ENCODE results near the gene PTK6.

Gene PTK6

DNA sequence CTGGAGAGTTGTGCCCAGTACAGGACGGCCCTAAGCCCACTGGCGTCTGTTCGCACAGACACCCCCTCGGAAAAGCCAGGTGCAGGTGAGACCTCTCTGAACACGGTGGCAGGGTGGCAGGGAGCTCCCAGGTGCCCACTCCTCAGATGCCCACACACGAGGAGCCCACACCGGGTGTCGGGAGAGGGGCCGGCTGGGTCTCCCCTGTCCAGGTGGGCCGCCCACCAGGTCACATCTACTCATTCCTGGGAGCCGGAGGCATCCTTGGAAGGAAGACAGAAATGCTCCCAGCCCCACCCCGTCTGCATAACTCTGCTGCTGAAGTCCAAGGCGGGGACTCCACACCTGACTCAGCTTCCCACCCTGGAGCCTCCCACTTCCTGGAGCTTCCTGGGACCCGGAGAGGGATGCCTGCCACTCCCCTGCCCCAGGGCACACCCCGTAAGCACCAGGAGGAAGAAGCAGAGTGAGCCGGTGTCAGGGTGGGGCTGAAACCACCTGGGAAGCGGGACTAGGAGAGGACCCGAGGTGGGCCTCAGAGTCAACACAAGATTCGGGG lies 7.9 kb upstream of the PTK6 start:
- Mint-ChIP-seq H3K4me1 (ENCODE audit: low read depth) (peaks cover 4% of the 10 kb centered on the region), H3K36me3 (ENCODE audit: low read depth) (no peaks in the 10 kb centered on the region), H3K27ac (no peak overlapping the region), H3K27me3 (peaks cover 5% of the 10 kb centered on the region), H3K4me3 (no peak overlapping the region), H3K9me3 (no peaks in the 10 kb centered on the region)
- DNase-seq = no peak

DNA sequence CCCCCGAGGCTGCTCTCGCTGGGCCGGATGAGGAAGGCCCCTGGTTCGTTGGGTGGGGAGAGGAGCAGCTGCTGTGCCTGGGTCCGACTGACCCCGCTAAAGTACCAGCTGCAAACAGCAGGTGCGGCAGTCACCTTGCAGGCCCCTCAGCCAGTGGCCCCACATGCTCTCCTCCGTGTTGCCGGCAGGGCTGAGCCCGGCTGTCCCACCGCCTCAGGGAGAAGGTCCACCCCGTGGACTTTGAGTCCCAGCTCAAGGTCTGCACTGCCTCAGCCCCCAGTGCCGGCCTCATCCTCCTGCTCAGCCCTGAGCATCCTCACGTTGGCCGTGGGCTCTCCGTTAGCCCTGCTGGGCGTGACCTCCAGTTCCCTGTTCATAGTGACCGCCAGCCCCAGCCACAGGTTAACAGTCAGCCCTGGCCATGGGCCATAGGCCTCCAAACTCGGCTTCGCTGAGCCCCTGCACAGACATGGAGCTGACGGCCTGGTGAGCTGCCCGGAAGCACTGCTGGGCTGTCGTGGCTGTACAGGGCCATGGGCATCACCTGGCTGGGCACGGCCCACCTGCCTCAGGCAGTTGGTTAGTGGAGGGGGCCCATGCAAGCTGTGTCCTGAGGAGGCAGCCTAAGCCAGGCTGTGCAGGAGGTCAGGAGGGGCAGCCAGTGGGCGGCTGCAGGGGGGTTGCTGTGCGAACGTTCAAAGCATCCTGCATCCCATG lies 7.2 kb upstream of the PTK6 start:
- no peaks in the 10 kb centered on the region for H3K36me3 Mint-ChIP-seq (ENCODE audit: low read depth)
- peaks cover 5% of the 10 kb centered on the region for H3K4me1 Mint-ChIP-seq (ENCODE audit: low read depth)

DNA sequence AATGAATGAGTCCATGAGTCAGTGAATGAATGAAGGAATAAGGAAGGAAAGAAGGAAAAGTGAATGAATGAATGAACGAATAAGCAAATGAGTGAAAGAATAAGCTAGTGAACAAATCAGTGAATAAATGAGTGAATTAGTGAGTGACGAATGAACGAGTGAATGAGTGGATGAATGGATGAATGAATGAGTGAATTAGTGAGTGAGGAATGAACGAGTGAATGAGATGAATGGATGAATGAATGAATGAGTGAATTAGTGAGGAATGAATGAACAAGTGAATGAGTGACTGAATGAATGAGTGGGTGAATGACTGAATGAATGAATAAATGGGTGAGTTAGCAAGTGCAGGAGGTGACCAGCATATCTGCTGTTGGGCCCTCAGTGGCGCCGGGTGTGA lies 6.6 kb upstream of the PTK6 start:
- Mint-ChIP-seq H3K4me3 (no peak overlapping the region), H3K27me3 (no peaks in the 10 kb centered on the region), H3K4me1 (ENCODE audit: low read depth) (peaks cover 5% of the 10 kb centered on the region), H3K36me3 (ENCODE audit: low read depth) (no peaks in the 10 kb centered on the region), H3K27ac (no peak overlapping the region), H3K9me3 (no peaks in the 10 kb centered on the region)
- DNase-seq = no peak

More for the DNA sequence above, 7.2 kb upstream of the PTK6 start:
- Mint-ChIP-seq H3K27me3 (peaks cover 3% of the 10 kb centered on the region), H3K4me3 (no peak overlapping the region), H3K27ac (no peak overlapping the region), H3K9me3 (no peaks in the 10 kb centered on the region)
- DNase-seq = no peak

DNA sequence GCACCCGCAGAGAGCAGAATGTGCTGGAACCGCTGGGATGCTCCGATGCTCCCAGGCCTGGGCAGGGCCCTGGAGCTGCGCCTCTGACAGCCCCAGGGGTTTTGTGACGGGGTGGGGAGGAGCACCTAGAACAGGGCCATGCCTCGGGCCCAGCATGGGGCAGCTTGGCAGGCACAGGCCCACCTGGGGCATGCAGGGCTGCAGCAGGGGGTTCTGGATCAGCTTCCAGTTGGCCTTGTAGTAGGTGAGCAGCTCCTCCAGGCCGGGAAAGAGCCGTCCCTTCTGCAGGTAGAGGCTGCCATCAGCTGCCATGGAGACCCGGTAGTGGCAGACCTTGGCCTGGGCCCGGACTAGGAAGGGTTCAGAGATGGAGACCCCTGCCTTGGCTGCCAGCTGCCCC lies 6.0 kb upstream of the PTK6 start:
- DNase-seq = no peak
- Mint-ChIP-seq H3K4me3 (no peak overlapping the region), H3K27me3 (no peaks in the 10 kb centered on the region), H3K9me3 (no peaks in the 10 kb centered on the region), H3K27ac (no peak overlapping the region), H3K36me3 (ENCODE audit: low read depth) (no peaks in the 10 kb centered on the region), H3K4me1 (ENCODE audit: low read depth) (peaks cover 10% of the 10 kb centered on the region)

DNA sequence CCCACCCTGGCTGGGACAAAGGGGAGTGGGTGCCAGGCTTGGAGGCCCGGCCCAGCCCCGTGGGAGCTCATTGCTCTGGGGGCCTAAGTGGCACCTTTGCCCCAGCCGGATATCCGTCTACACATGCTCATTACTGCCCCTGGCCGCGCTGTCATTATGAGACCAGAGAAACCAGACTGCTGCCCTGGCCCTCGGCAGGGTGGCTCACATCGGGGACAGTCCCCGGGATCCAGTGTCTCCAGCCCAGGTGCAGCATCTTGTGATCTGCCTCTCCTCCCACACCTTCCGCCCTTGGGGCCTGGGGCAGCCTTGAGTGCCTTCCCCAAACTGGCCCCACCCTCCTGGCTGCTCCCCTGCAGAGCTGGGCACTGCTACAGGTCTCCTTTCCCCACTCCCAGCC lies 5.5 kb upstream of the PTK6 start:
- H3K4me1 Mint-ChIP-seq (ENCODE audit: low read depth) = peaks cover 12% of the 10 kb centered on the region
- no peak overlapping the region for H3K4me3 Mint-ChIP-seq
- no peak for DNase-seq
- H3K27ac Mint-ChIP-seq = no peak overlapping the region
- H3K36me3 Mint-ChIP-seq (ENCODE audit: low read depth) = no peaks in the 10 kb centered on the region
- no peaks in the 10 kb centered on the region for H3K9me3 Mint-ChIP-seq
- no peaks in the 10 kb centered on the region for H3K27me3 Mint-ChIP-seq

DNA sequence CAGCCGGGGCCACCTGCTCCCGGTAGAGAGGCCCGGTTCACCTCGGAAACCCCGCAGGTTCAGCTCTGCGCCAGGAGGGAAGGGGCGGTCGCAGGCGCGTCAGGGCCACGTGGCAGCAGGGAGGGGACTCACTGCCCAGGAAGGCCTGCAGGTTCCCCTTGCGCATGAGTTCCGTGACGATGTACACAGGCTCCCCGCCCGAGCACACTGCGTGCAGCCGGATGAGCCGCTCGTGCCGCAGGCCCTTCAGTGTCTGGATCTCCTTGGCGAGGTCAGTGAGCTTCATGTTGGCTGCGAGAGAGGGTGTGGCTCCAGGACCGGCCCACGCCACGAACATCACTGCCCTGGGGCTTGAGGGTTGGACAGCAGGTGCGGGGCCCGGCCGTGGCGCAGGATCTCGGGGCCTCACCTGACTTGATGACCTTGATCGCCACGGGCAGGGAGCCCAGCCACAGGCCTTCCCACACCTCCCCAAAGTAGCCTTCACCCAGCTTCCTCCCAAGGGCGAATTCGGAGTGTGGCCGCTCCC lies 4.9 kb upstream of the PTK6 start:
- no peak overlapping the region for H3K4me3 Mint-ChIP-seq
- no peak for DNase-seq
- no peaks in the 10 kb centered on the region for H3K27me3 Mint-ChIP-seq
- peaks cover 14% of the 10 kb centered on the region for H3K4me1 Mint-ChIP-seq (ENCODE audit: low read depth)
- no peaks in the 10 kb centered on the region for H3K36me3 Mint-ChIP-seq (ENCODE audit: low read depth)
- no peak overlapping the region for H3K27ac Mint-ChIP-seq
- H3K9me3 Mint-ChIP-seq = no peaks in the 10 kb centered on the region

DNA sequence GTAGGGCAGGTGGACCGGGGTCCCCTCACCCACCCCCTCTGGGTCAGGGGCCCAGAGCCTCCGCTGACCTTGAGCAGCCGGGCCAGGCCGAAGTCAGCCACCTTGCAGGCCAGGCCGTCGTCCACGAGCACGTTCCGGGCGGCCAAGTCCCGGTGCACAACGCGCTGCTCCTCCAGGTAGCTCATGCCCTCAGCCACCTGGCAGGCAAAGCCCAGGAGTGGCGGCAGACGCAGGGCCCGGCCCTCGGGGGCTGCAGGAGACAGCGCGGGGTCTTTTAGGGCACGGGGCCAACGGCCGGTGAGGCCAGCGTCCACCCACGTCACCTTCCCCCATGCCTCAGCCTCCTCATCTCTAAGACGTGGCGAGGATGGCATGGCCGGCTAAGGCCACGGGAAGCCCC lies 4.2 kb upstream of the PTK6 start:
- H3K27ac Mint-ChIP-seq = no peak overlapping the region
- H3K4me1 Mint-ChIP-seq (ENCODE audit: low read depth) = peaks cover 17% of the 10 kb centered on the region
- DNase-seq = no peak
- H3K4me3 Mint-ChIP-seq = no peak overlapping the region
- H3K9me3 Mint-ChIP-seq = no peaks in the 10 kb centered on the region
- no peaks in the 10 kb centered on the region for H3K27me3 Mint-ChIP-seq
- no peaks in the 10 kb centered on the region for H3K36me3 Mint-ChIP-seq (ENCODE audit: low read depth)

DNA sequence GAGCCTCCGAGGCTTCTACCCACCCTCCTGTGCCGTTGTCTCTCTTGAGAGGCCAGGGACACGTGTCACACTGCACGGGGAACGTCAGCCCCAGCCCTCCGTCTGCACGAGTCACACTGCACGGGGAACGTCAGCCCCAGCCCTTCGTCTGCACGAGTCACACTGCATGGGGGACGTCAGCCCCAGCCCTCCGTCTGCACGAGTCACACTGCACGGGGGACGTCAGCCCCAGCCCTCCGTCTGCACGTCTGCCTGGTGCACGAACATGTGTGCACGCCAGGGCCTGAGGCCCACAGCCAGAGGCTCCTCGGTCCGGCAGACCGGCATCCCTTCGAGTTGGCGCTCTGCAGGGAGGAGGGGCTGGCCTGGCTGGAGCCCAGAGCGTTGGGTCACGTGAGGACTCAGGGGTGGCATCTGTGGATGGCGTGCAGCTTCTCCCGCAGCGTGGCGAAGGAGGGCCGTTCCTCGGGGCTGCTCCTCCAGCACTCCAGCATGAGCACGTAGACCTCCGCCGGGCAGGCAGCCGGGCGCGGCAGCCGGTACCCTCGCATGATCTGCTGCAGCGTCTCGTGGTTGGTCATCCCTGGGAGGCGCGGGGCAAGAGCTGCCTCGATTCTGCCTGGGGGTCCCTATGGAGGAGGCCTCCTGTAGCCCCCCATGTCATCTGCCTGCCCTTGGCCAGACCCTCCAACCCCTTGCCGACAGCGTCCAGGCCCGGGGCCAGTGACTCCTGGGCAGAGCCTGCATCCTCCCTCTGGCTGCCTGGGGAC lies 3.4 kb upstream of the PTK6 start:
- no peak overlapping the region for H3K4me3 Mint-ChIP-seq
- no peaks in the 10 kb centered on the region for H3K36me3 Mint-ChIP-seq (ENCODE audit: low read depth)
- no peak overlapping the region for H3K27ac Mint-ChIP-seq
- DNase-seq = no peak
- H3K4me1 Mint-ChIP-seq (ENCODE audit: low read depth) = peaks cover 19% of the 10 kb centered on the region
- H3K9me3 Mint-ChIP-seq = no peaks in the 10 kb centered on the region
- H3K27me3 Mint-ChIP-seq = no peaks in the 10 kb centered on the region

DNA sequence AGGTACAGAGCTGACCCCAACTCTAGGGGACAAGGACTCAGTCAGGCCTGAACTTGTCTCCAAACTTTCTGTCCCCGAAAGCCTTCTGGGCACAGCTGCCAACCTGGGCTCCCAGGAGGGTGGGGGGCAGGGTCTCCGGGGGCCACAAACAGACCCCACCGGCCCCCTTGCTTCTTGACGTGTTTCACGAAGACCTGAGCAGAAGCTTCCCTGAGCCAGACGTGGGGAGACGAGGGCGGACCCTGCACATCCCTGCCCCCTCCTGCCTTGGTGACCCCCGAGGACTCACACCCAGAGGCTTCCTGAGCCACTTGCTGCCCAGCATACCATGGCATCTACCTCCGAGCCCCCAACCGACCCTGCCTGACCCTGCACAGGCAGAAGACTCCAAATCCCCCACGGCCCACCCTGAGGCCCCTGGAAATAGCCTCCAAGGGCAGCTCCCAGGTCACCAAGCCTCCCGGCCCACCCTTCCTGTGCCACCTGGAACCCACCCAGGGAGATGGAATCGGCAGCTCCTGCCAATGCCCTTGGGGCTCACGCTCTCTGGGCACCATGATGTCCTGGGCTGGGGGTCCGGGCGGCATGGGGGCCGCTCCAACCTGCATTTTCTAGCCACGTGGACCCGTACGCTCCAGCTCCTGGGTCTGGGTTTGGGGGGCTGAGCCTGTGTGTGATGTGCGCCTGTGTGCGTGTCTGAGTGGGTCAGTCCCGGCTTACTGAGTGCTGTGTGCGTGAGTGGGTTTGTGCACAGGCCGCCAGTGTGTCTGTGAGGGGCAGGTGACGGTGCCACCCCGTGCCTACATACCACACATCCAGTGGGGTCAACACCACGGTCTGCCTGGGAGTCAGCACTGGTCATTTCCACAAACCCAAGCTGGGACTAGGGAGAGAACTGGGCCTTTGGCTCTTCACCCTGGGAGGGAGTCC lies 2.5 kb upstream of the PTK6 start:
- no peak overlapping the region for H3K27ac Mint-ChIP-seq
- H3K4me1 Mint-ChIP-seq (ENCODE audit: low read depth) = peaks cover 19% of the 10 kb centered on the region
- H3K36me3 Mint-ChIP-seq (ENCODE audit: low read depth) = no peaks in the 10 kb centered on the region
- DNase-seq = no peak
- no peak overlapping the region for H3K4me3 Mint-ChIP-seq
- no peaks in the 10 kb centered on the region for H3K9me3 Mint-ChIP-seq
- no peaks in the 10 kb centered on the region for H3K27me3 Mint-ChIP-seq

DNA sequence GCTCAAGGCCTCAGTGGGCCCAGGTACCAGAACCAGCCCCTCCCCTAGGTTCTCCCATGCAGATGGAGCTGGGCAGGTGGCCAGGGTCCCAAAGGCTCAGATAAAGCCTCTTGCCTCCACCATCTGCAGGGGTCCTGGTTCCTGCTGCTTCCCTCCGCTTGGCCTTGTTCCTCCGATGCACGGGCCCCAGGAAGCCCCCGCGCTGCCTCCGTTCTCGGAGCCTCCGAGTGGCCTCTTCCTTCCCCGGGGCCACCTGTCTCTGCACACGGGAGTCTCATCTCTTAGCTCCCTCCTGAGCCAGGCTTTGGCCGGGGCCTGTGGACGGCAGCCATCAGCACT lies 1.9 kb upstream of the PTK6 start:
- Mint-ChIP-seq H3K27ac (no peak overlapping the region), H3K9me3 (no peaks in the 10 kb centered on the region), H3K36me3 (ENCODE audit: low read depth) (no peaks in the 10 kb centered on the region), H3K27me3 (no peaks in the 10 kb centered on the region), H3K4me3 (no peak overlapping the region), H3K4me1 (ENCODE audit: low read depth) (peaks cover 19% of the 10 kb centered on the region)
- no peak for DNase-seq

DNA sequence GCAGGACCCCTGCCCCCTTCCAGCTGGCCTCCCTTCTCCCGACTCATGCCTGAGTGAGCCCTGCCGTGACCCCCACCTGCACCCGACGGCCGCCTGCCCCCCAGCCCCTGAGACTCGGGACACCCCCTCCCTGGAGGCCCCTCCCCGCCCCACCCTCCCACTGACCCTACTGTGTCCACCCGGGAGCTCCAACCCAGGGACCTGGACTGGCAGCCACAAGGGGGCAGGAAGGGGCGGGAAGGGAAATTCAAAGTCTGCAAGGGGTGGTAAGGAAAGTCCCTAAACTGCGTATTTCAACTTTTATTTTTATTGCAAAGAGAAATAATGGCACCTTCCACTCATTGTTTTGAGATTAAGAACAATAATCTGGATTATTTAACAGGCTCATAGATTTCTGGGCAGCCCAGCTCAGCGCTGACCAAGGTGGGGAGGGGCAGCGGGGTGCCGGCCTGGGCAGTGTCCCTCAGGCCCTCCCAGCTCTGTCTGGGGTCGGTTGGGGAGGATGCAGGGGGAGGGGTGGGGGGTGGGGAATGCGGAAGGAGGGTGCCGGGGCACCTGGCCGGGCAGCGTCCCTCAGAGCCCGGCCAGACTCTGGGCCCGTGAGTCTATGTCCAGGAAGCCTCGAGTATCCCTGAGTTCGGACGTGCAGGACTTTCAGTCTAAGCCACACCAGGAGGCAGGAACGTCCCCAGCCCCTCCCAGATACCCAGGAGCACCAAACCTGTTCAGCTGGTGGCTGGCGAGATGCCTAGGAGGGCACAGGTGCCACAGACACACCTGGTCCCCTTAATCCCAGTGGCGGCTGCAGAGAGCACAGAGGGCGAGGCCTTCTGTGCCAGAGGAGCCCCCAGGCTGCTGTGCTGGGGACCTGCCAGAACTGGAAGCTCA lies 1.3 kb upstream of the PTK6 start:
- no peaks in the 10 kb centered on the region for H3K9me3 Mint-ChIP-seq
- H3K27me3 Mint-ChIP-seq = no peaks in the 10 kb centered on the region
- H3K4me1 Mint-ChIP-seq (ENCODE audit: low read depth) = peaks cover 19% of the 10 kb centered on the region
- H3K4me3 Mint-ChIP-seq = peak overlapping the region; percentile 50
- peak overlapping the region; percentile 84 for H3K27ac Mint-ChIP-seq
- no peaks in the 10 kb centered on the region for H3K36me3 Mint-ChIP-seq (ENCODE audit: low read depth)
- DNase-seq = no peak

DNA sequence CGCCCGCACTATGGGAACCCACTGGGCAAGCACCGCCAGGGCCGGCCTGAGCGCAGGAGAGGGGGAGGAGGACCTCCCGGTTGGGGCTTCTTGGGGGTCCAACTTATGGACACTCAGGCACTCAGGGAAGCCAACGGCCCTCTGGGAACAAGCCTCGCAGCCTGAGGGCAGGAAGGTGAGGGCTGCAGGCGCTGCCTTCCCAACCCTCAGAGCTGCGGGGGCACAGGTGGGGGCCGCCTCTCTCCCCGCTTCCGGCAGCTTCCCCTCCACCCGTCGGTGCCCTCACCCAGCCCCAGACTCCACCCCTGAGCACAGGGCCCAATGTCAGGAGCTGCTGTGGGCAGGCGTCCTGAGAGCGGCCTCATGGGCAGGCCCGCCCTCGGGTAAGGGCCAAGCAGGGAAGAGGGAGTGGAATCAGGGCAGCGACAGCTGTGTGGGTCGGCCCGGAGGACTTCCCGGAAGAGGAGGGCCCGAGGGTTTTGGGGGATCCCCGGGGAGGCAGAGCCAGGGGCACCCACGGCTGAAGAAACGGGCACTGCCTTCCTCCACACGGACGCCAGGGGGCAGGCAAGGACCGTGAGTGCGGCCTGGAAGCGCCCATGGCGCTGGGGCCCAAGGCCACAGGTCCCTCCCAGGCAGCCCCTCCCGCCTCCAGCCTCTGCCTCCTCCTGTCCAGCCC lies 488 bp upstream of the PTK6 start:
- no peaks in the 10 kb centered on the region for H3K27me3 Mint-ChIP-seq
- H3K27ac Mint-ChIP-seq = peak overlapping the region; percentile 84
- H3K4me3 Mint-ChIP-seq = peak overlapping the region; percentile 62
- no peaks in the 10 kb centered on the region for H3K9me3 Mint-ChIP-seq
- no peaks in the 10 kb centered on the region for H3K36me3 Mint-ChIP-seq (ENCODE audit: low read depth)
- H3K4me1 Mint-ChIP-seq (ENCODE audit: low read depth) = peaks cover 19% of the 10 kb centered on the region
- peak; percentile 97 for DNase-seq

DNA sequence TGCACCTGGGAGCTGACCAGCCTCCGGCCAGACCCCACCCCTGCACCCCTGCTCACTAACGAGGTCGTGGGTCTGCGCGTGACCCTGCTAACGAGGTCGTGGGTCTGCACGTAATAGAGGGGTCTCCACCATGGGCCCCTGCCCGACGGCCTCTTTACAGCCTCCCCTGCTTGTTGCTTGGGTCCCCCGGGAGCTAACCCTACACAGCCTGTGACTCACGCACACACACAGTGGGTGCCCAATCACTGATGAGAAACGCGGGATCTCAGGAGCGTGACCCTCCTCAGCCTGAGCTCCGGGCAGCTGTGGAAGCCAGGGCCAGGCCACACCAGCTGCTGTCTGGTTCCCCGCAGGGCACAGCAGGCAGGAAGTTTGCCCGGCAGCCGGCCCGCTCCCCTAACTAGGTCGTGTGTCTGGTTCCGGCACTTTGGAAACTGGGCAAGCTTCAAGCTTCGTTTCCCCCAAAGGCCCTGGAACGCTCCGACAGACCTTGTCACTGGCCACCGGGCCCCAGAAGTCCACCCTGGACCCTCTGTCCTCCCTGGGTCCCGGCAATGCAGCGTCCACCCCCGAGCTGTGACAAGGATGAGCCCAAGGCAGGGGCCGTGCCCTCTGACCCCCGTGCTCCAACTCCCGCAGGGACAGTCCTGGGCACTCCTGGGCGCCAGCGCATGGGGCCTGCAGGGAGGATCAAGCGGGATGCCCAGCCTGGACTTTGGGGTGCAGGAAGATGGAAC lies 767 bp downstream of the PTK6 start:
- Mint-ChIP-seq H3K4me1 (ENCODE audit: low read depth) (peaks cover 19% of the 10 kb centered on the region), H3K27ac (no peak overlapping the region), H3K9me3 (no peaks in the 10 kb centered on the region), H3K27me3 (no peaks in the 10 kb centered on the region), H3K36me3 (ENCODE audit: low read depth) (no peaks in the 10 kb centered on the region), H3K4me3 (no peak overlapping the region)
- DNase-seq = no peak

Data from activated T-cell treated with anti-CD3 and anti-CD28 coated beads, Interleukin-2, amount 50 U/mL, for 24 hours (primary cell).